Measurements from ENCODE around the gene GABRB1.
"Not testable (repeated sequence)": the region's sequence is repeated elsewhere in the genome, so short reads cannot be mapped to it uniquely, and the experiment has no call there.

GABRB1 gene

GRCh38 chr4:47372561-47372960, 341.2 kb downstream of the GABRB1 start:
- Histone ChIP-seq H3K9ac (ENCODE audit: low read length) (no peak overlapping the region), H3K27me3 (ENCODE audit: low read depth, low read length) (no peaks in the 10 kb centered on the region), H3K4me1 (ENCODE audit: low read length) (peaks cover 12% of the 10 kb centered on the region), H3K4me3 (ENCODE audit: low read length) (no peak overlapping the region), H2AFZ (ENCODE audit: low read depth, low read length) (no peak overlapping the region), H4K20me1 (ENCODE audit: insufficient read depth, low read length) (no peaks in the 10 kb centered on the region), H3K79me2 (ENCODE audit: low read length) (no peaks in the 10 kb centered on the region), H3K36me3 (replicated peaks; ENCODE audit: low read depth, low read length) (no peaks in the 10 kb centered on the region), H3K4me2 (ENCODE audit: low read length) (no peak overlapping the region), H3K9me3 (ENCODE audit: insufficient read depth, low read length) (no peaks in the 10 kb centered on the region), H3K27ac (ENCODE audit: low read length) (no peak overlapping the region)
- TF ChIP-seq EZH2phosphoT487 (IDR thresholded peaks at IDR 0.05; ENCODE audit: low read depth) = no peak
- TF ChIP-seq CTCF (IDR thresholded peaks at IDR 0.05; ENCODE audit: low read depth, low read length) = no peak

- Histone ChIP-seq H3K4me3 (ENCODE audit: low read length) (no peak overlapping the region), H3K27me3 (ENCODE audit: low read depth, low read length) (no peaks in the 10 kb centered on the region), H3K27ac (ENCODE audit: low read length) (no peak overlapping the region), H2AFZ (ENCODE audit: low read depth, low read length) (no peak overlapping the region), H3K4me1 (ENCODE audit: low read length) (peaks cover 12% of the 10 kb centered on the region), H3K4me2 (ENCODE audit: low read length) (peak overlapping the region; percentile 9; the same call in 1 of the 2 replicates), H3K36me3 (replicated peaks; ENCODE audit: low read depth, low read length) (no peaks in the 10 kb centered on the region), H3K9ac (ENCODE audit: low read length) (no peak overlapping the region), H4K20me1 (ENCODE audit: insufficient read depth, low read length) (no peaks in the 10 kb centered on the region), H3K79me2 (ENCODE audit: low read length) (no peaks in the 10 kb centered on the region), H3K9me3 (ENCODE audit: insufficient read depth, low read length) (no peaks in the 10 kb centered on the region)
- TF ChIP-seq CTCF (IDR thresholded peaks at IDR 0.05; ENCODE audit: low read depth, low read length) (no peak), EZH2phosphoT487 (IDR thresholded peaks at IDR 0.05; ENCODE audit: low read depth) (no peak)
Observed at GRCh38 chr4:47373174-47373573, 341.8 kb downstream of the GABRB1 start.

- TF ChIP-seq EZH2phosphoT487 (IDR thresholded peaks at IDR 0.05; ENCODE audit: low read depth) (no peak), CTCF (IDR thresholded peaks at IDR 0.05; ENCODE audit: low read depth, low read length) (no peak)
- no peaks in the 10 kb centered on the region for H3K9me3 ChIP-seq (ENCODE audit: insufficient read depth, low read length)
- no peaks in the 10 kb centered on the region for H4K20me1 ChIP-seq (ENCODE audit: insufficient read depth, low read length)
- no peak overlapping the region for H2AFZ ChIP-seq (ENCODE audit: low read depth, low read length)
- H3K4me1 ChIP-seq (ENCODE audit: low read length) = peaks cover 12% of the 10 kb centered on the region
- H3K4me2 ChIP-seq (ENCODE audit: low read length) = no peak overlapping the region; the same call in 1 of the 2 replicates
- no peaks in the 10 kb centered on the region for H3K79me2 ChIP-seq (ENCODE audit: low read length)
- H3K27me3 ChIP-seq (ENCODE audit: low read depth, low read length) = no peaks in the 10 kb centered on the region
- H3K4me3 ChIP-seq (ENCODE audit: low read length) = no peak overlapping the region
- H3K36me3 ChIP-seq (replicated peaks; ENCODE audit: low read depth, low read length) = no peaks in the 10 kb centered on the region
- H3K9ac ChIP-seq (ENCODE audit: low read length) = no peak overlapping the region
- H3K27ac ChIP-seq (ENCODE audit: low read length) = no peak overlapping the region
Observed at GRCh38 chr4:47373709-47374108, 342.3 kb downstream of the GABRB1 start.

- Histone ChIP-seq H2AFZ (ENCODE audit: low read depth, low read length) (no peak overlapping the region), H3K9ac (ENCODE audit: low read length) (no peak overlapping the region), H3K79me2 (ENCODE audit: low read length) (no peaks in the 10 kb centered on the region), H3K4me1 (ENCODE audit: low read length) (peaks cover 14% of the 10 kb centered on the region), H3K27me3 (ENCODE audit: low read depth, low read length) (no peaks in the 10 kb centered on the region), H3K4me3 (ENCODE audit: low read length) (no peak overlapping the region), H4K20me1 (ENCODE audit: insufficient read depth, low read length) (no peaks in the 10 kb centered on the region), H3K27ac (ENCODE audit: low read length) (no peak overlapping the region), H3K4me2 (ENCODE audit: low read length) (no peak overlapping the region), H3K9me3 (ENCODE audit: insufficient read depth, low read length) (no peaks in the 10 kb centered on the region), H3K36me3 (replicated peaks; ENCODE audit: low read depth, low read length) (no peaks in the 10 kb centered on the region)
- TF ChIP-seq CTCF (IDR thresholded peaks at IDR 0.05; ENCODE audit: low read depth, low read length) (no peak), EZH2phosphoT487 (IDR thresholded peaks at IDR 0.05; ENCODE audit: low read depth) (no peak)
Observed at GRCh38 chr4:47374477-47374876, 343.1 kb downstream of the GABRB1 start.

GRCh38 chr4:47378021-47378530, 346.7 kb downstream of the GABRB1 start:
- H3K4me1 ChIP-seq (ENCODE audit: low read length) = peaks cover 15% of the 10 kb centered on the region
- H3K79me2 ChIP-seq (ENCODE audit: low read length); H3K36me3 ChIP-seq (replicated peaks; ENCODE audit: low read depth, low read length); H4K20me1 ChIP-seq (ENCODE audit: insufficient read depth, low read length); H3K27ac ChIP-seq (ENCODE audit: low read length); H3K9me3 ChIP-seq (ENCODE audit: insufficient read depth, low read length); H3K27me3 ChIP-seq (ENCODE audit: low read depth, low read length); H3K9ac ChIP-seq (ENCODE audit: low read length); H2AFZ ChIP-seq (ENCODE audit: low read depth, low read length); H3K4me2 ChIP-seq (ENCODE audit: low read length); H3K4me3 ChIP-seq (ENCODE audit: low read length): not testable (repeated sequence)
